ENCODE data around the gene MRPL44.
"Not testable (repeated sequence)": the region's sequence is repeated elsewhere in the genome, so short reads cannot be mapped to it uniquely, and the experiment has no call there.

MRPL44 gene

GRCh38 chr2:223937535-223937934 is 19.7 kb upstream of the MRPL44 start:
- DNase-seq = no peak

GRCh38 chr2:223939438-223939837 is 17.8 kb upstream of the MRPL44 start:
- not testable (repeated sequence) for DNase-seq

GRCh38 chr2:223941579-223942277 is 15.5 kb upstream of the MRPL44 start:
- no peak for DNase-seq

DNA sequence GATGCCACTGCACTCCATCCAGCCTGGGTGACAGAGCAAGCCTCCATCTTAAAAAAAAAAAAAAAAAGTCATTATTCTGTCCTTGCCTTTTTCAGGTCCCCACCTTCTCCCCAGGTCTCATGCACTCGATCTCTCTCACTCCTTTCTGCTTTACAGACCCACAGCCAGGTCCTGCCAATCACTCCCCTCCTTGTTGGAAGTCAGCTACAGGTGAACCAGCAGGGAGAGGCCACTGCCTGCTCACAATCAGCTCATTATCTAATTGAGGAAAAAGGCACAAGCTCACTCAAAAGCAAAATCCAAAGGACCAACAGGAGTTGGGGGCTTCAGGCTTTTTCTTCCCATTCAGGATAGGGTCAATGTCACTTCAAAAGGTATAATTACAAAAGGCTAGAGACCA is 14.1 kb upstream of the MRPL44 start:
- no peak for DNase-seq

GRCh38 chr2:223943561-223944008 is 13.7 kb upstream of the MRPL44 start:
- DNase-seq = no peak

DNA sequence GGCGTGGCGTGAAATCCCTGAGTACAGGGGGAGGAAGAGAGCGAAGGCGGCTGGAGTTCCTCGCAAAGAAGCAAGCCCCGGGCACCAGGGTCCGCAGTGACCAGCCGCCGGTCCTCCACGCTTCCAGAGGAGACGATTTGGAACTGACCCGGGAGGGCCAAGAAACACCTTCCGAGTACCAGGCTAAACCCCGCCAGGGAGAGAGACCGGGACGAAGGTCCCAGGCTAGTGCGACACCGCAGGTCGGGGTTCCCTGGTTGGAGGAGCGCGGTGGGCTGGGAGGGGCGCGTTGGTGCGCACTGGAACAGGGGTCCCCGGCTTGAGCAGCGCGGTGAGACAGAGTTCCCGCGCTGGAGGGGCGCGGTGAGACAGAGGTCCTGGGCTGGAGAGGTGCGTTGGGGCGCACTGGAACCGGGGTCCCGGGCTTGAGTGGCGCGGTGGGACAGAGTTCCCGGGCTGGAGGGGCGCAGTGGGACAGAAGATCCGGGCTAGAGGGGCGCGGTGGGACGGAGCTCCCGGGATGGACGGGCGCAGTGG is 13.0 kb upstream of the MRPL44 start:
- DNase-seq = no peak

DNA sequence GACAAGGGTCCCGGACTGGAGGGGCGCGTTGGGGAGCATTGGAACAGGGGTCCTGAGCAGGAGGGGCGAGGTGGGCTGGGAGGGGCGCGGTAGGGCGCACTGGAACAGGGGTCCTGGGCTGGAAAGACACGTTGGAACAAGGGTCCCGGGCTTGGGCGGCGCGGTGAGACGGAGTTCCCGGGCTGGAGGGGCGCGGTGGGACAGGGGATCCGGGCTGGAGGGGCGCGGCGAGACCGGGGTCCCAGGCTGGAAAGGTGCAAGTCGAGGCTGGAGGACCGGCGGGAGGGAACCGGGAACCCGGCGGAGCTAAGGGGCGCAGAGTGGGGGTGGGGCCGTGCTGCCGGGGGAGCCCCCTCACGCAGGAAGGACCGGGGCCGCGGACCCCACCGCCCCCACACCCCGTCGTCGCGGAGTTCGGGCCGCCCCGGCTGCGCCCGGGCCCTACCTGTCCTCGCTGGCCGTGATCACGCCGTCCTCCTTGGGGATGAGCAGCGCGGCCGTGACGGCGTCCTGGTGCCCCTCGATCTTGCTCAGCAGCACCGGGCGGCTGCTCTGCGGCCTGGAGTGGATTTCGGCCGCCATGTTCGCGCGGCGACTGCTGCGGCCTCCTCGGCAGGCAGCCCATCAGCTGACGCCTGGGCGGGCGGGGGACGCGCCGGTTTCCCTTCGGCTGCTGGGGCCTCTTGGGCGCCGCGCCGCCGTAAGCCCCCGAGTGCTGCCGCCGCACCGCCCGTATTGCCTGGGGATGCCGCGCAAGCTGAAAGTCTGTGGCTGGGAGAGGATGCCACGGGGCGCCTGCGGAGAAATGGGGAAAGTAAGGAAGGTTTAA is 12.3 kb upstream of the MRPL44 start, which contains the start of gene WDFY1:
TSS of gene WDFY1 (minus strand) at position 633 of the 829 bp plus-strand sequence. CDS start at position 582, 51 bp downstream.
- peak; percentile 66 for DNase-seq

DNA sequence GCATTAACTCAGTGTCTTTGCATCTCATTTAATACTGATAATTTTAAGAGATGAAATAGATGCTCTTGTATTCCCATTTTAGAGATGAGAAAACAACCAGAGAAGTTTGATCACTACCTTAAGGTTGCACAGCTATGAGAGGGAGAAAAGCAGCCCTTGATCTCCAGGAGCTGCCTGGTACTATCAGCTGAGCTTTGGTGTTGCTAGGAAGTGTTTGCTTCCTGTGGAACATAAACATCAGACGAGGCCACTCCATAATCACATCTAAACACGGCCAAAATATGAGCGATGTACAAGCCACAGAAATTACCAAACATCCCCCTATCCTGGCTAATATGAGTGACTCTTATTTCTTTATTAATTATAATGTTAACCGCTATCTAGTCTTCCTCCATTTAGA is 11.5 kb upstream of the MRPL44 start:
- DNase-seq = no peak

- DNase-seq = no peak
Observed at GRCh38 chr2:223947711-223948205, 9.5 kb upstream of the MRPL44 start.

DNA sequence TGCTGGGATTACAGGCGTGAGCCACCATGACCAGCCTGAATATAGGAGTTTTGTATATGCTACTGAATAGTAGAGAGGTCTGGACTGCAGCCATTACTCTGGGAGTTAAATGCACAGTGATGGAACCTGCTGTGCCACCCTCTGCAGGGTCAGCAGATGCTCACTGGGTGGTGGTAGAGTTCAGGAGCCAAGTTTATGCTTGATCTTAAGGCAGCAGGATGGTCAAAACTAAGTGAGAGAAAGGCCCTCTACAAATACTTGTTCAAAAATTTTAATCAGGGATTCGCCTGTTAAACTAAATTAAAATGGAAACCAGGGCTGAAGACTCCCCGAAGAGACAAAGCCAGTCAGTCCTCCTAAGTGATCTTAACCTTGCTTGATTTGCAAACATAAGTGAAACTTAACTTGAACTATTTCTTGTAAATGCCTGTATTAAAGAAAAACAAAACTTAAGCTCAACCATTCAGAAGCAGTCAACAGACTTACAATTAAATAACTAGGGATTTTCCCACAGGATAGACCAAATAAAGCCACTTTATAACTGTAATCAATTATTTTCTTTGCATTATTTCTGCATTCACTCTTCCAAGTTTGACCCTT is 7.9 kb upstream of the MRPL44 start:
- no peak for DNase-seq

DNA sequence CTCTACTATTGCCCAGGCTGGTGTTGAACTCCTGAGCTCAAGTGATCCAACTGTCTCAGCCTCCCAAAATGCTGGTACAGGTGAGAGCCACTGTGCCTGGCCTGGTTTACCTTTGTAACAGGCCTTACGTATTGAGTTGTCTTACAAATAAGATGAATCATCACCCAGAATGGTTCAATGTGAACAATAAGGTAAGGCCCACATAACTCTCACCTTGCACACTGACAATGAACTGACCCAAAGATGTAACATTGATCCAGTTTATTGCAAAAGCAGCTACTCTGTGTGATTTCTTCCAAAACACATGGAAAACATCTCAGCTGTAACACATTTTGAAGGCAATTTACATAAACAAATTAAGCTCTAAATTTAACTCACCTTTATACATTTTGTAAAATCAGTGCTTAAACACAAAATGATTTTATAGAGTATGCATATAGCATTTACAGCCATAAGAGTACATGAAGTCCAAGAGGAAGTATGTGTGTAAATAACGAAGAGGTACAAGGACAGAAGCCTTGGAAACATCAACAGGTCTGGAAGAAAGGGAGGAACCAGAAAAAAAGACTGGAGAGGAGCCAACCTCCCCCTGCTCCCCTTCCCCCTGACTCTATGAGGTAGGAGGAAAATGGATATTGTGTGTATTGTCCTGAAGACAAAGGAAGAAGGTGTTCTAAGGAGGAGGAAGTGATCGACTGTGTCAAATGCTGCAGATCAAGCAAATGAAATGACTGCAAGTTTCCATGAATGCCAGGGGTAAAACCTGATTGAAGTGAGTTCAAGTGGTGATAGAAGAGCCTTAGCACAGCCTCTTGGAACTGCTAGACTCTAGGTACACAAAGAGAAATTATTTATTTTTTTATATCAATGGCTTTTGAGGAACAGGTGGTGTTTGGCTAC is 6.6 kb upstream of the MRPL44 start:
- DNase-seq = no peak

GRCh38 chr2:223952280-223952968 is 4.8 kb upstream of the MRPL44 start:
- DNase-seq = peak; percentile 84

DNA sequence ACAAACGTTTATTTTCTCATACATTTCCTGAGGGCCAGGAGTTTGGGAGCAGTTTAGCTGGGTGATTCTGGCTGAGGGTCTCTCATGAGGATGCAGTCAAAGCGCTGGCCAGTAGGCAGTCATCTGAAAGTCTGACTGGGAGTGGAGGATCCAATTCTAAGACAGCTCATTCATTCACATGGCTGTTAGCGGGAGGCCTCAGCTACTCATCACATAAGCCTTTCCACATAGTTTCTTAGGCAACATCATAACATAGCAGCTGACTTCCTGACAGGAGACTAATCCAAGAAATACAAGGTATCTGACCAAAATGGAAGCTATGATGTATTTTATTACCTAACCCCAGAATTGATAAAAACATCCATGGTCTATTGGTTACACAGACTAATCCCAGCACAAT is 2.9 kb upstream of the MRPL44 start:
- DNase-seq = no peak

- DNase-seq = no peak
Observed at GRCh38 chr2:223956300-223956699, 963 bp upstream of the MRPL44 start.

DNA sequence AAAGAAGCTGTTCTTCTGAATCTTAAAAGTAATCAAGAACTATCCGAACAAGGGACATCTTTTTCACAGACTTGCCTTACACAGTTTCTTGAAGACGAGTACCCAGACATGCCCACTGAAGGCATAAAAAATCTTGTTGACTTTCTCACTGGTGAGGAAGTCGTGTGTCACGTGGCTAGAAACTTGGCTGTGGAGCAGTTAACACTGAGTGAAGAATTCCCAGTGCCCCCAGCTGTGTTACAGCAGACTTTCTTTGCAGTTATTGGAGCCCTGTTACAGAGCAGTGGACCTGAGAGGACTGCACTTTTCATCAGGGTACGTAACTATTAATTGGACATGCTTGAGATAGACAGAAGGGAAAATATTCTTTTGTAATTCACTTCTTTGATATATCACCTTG is 2.4 kb downstream of the MRPL44 start:
- DNase-seq = no peak

- no peak for DNase-seq
Observed at GRCh38 chr2:223967981-223968380, 10.7 kb downstream of the MRPL44 start.

GRCh38 chr2:223969315-223969714 is 12.1 kb downstream of the MRPL44 start:
- no peak for DNase-seq

- DNase-seq = no peak
Observed at GRCh38 chr2:223969856-223970255, 12.6 kb downstream of the MRPL44 start.

GRCh38 chr2:223970343-223971128 is 13.3 kb downstream of the MRPL44 start:
- DNase-seq = peak; percentile 25

DNA sequence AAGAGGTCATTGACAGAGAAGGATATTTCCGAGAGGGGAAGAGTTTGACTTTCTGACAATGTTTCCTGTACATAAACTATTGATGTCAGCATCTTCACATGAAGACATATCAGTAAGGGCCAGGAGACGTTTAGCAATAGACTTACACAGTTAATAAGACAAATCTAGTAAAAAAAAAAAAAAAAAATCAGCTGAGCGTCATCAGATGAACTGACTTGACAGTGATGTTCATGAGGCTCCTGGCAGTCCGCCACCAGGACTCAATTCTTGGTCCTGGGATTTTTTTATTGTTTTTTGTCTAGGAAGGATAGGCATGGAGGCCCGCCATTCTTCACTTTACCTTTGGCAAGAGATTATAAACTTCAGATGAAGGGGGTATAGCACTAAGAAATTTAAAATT is 14.5 kb downstream of the MRPL44 start:
- DNase-seq = no peak

GRCh38 chr2:223972656-223973102 is 15.4 kb downstream of the MRPL44 start:
- no peak for DNase-seq
